ENCODE results near the gene SFMBT2. TPM values are rescaled to one million over a fixed set of nuclear protein-coding genes. Genes with fewer than 3 reads are reported as not detected.

Gene SFMBT2
- total RNA-seq, 1 donor from 2014 or later: 22.3 TPM

DNA sequence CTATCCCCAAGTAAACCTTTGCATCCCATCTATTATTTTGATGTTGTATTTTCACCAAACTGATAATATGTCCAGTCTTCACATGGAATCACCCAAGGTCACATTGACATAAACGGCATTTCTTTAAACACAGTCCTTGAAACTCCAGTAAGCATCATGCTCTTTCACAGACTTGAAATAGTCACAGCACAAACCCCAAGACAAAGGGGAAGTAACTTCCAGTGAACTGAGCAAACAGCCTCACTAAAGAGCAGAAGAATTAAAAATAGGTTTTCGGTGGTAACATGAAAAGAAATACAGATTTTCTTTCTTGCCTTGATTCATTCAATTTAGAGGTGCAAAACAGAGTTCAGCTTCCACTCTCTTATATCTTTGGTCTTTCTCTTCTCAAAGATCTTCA is 253.7 kb downstream of the SFMBT2 start:
- no peak overlapping the region for H3K27ac ChIP-seq
- no peaks in the 10 kb centered on the region for H3K4me1 ChIP-seq
- intact Hi-C loops (cut with DNase I): no loop called here
- H3K9me3 ChIP-seq: no peaks in the 10 kb centered on the region
- TF ChIP-seq, protein P1, sequence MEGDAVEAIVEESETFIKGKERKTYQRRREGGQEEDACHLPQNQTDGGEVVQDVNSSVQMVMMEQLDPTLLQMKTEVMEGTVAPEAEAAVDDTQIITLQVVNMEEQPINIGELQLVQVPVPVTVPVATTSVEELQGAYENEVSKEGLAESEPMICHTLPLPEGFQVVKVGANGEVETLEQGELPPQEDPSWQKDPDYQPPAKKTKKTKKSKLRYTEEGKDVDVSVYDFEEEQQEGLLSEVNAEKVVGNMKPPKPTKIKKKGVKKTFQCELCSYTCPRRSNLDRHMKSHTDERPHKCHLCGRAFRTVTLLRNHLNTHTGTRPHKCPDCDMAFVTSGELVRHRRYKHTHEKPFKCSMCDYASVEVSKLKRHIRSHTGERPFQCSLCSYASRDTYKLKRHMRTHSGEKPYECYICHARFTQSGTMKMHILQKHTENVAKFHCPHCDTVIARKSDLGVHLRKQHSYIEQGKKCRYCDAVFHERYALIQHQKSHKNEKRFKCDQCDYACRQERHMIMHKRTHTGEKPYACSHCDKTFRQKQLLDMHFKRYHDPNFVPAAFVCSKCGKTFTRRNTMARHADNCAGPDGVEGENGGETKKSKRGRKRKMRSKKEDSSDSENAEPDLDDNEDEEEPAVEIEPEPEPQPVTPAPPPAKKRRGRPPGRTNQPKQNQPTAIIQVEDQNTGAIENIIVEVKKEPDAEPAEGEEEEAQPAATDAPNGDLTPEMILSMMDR (IDR thresholded peaks at IDR 0.05): no peak
- H3K36me3 ChIP-seq: peaks cover 17% of the 10 kb centered on the region
- ATAC-seq (no peak), DNase-seq (no peak)
- no peak overlapping the region for H3K4me3 ChIP-seq
- no peaks in the 10 kb centered on the region for H3K27me3 ChIP-seq (ENCODE audit: low read depth)

DNA sequence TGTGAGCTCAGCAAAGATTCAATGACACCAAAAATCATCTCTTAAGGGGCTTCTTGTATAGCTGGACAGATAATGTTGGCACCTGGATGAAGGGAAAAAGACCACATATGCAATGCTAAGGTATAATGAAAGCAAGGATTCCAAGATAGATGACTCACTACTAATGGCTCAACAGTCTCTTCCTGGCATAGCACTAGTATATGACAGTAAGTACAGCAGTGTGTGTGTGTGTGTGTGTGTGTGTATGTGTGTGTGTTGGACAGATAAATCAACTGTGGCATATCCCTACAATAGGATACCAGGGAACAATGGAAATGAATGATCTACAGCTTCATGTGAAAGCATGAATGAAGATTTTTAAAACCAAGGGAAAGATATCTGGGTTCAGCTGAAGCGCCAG is 257.1 kb downstream of the SFMBT2 start:
- intact Hi-C loops (cut with DNase I): no loop called here
- TF ChIP-seq, protein P1 (IDR thresholded peaks at IDR 0.05): no peak
- no peaks in the 10 kb centered on the region for H3K27me3 ChIP-seq (ENCODE audit: low read depth)
- DNase-seq: no peak
- H3K4me1 ChIP-seq: no peaks in the 10 kb centered on the region
- H3K36me3 ChIP-seq: no peaks in the 10 kb centered on the region
- no peaks in the 10 kb centered on the region for H3K9me3 ChIP-seq
- no peak for ATAC-seq
- H3K4me3 ChIP-seq: no peak overlapping the region
- H3K27ac ChIP-seq: no peak overlapping the region

DNA sequence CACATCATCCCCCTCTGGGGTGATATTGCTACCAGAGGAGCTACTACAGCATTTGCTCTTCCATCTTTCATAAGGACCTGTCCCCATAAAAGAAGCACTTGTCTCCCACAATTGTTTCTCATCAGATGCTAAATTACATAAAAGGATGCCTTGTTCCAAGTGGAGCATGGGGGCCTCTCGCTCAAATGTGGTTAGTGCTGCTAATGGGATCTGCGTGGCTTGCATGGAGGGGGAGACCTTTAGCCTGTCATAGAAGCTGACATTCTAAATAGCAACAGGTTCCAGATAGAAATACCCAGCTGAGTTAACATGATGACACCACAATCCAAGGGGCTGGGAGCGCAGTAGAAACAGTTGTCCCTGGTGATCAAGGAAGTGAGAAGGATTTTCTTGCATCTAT is 257.9 kb downstream of the SFMBT2 start:
- ATAC-seq: no peak

DNA sequence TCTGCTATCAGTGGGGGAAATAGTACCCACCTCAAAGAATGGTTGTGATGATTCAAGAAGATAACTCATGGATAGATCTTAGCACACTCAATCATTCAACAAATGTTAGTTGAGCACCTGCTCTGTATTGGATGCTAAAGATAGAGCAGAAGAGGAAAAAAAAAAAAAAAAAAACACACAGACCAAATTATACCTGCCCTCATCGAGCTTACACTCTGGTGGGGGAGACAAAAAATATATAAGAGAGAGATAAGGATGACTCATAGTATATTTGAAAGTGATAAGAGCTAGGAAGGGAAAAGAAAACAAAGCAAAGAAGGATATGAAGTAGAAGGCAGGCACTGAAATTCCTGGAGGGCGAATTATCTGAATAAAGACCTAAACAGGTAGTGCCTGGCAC is 258.5 kb downstream of the SFMBT2 start:
- Histone ChIP-seq H3K4me1 (no peaks in the 10 kb centered on the region), H3K27ac (no peak overlapping the region), H3K9me3 (no peaks in the 10 kb centered on the region), H3K36me3 (no peaks in the 10 kb centered on the region), H3K27me3 (ENCODE audit: low read depth) (no peaks in the 10 kb centered on the region), H3K4me3 (no peak overlapping the region)
- TF ChIP-seq, protein P1 (IDR thresholded peaks at IDR 0.05): no peak
- no peak for DNase-seq
- no peak for ATAC-seq
- intact Hi-C loops (cut with DNase I): no loop called here

More for the DNA sequence above, 257.9 kb downstream of the SFMBT2 start:
- H3K4me3 ChIP-seq: no peak overlapping the region
- no peaks in the 10 kb centered on the region for H3K27me3 ChIP-seq (ENCODE audit: low read depth)
- H3K36me3 ChIP-seq: no peaks in the 10 kb centered on the region
- no peaks in the 10 kb centered on the region for H3K4me1 ChIP-seq
- DNase-seq: no peak
- H3K9me3 ChIP-seq: no peaks in the 10 kb centered on the region
- intact Hi-C loops (cut with DNase I): no loop called here
- H3K27ac ChIP-seq: no peak overlapping the region
- TF ChIP-seq, protein P1 (IDR thresholded peaks at IDR 0.05): no peak

DNA sequence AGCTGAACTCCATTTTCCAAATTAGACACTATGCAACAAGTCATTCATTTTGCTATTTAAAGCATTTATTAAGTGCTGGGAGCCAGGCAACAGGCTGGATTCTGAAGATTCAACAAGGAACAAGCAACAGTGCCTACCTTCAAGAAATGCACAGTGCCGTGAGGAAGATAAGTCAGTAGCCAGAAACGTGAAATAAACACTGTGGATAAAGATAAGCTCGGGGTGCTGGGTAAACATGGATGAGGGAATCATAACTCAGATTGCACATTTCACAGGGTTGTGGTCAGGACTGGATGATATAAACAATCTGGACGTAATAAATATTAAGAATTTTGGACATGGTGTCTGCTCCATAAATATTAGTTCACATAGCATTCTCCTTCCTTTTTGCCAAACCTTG is 259.3 kb downstream of the SFMBT2 start:
- Histone ChIP-seq H3K36me3 (no peaks in the 10 kb centered on the region), H3K27ac (no peak overlapping the region), H3K27me3 (ENCODE audit: low read depth) (no peaks in the 10 kb centered on the region), H3K4me3 (no peak overlapping the region), H3K4me1 (no peaks in the 10 kb centered on the region), H3K9me3 (no peaks in the 10 kb centered on the region)
- TF ChIP-seq, protein P1 (IDR thresholded peaks at IDR 0.05): no peak
- intact Hi-C loops (cut with DNase I): no loop called here
- DNase-seq (no peak), ATAC-seq (no peak)

DNA sequence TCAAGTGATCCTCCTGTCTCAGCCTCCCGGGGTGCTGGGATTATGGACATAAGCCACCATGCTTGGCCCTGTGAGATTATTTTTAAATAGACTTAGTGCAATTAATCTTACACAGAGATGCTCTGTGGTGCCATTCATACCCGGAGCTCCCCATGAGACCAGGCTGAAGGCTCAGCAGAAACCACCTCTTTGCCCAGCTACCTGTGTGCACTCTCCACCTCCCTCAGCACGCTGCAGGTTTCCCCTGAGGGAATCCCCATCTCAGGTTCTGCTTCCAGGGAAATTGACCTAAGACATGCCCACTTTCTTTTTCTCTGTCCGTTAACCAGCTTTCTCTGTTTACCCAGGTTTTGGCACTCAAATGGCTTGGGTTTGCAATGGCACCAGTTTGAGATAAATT is 260.5 kb downstream of the SFMBT2 start:
- ATAC-seq (no peak), DNase-seq (no peak)
- Histone ChIP-seq H3K36me3 (no peaks in the 10 kb centered on the region), H3K27ac (no peak overlapping the region), H3K4me1 (no peaks in the 10 kb centered on the region), H3K27me3 (ENCODE audit: low read depth) (no peaks in the 10 kb centered on the region), H3K9me3 (no peaks in the 10 kb centered on the region), H3K4me3 (no peak overlapping the region)
- TF ChIP-seq, protein P1 (IDR thresholded peaks at IDR 0.05): no peak
- intact Hi-C loops (cut with DNase I): no loop called here
